ENCODE measurements around the gene RALGPS1. TPM values are rescaled to one million over a fixed set of nuclear protein-coding genes. Genes with fewer than 3 reads are reported as not detected.
A peak's percentile ranks its signal among the peaks of the same experiment; 100 is the strongest.

Gene RALGPS1
- total RNA-seq, 1 donor from 2014 or later, result 11.9 TPM

GRCh38 chr9:127175319-127175715, 260.7 kb downstream of the RALGPS1 start:
- no peak for DNase-seq

DNA sequence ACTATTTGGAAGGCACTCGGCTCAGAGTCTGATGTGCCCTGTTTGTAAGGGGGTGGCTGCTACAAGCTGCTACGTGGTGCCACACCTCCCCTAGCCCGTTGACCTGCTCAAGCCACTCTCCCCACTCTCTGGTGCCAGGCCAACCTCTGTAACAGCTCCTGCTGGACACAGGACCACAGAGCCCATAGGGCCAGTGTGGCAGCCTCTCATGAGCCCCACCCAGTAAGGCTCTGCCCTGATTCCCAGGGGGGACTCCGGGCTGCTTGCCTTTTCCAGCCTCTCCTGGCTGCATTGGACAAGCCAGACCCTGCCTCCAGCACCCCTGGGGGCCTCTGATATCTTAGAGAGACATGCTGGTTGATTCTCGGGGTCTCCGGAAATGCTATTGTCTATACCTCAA, 261.2 kb downstream of the RALGPS1 start:
- no peak for DNase-seq

- no peak for DNase-seq
These were observed 262.0 kb downstream of the RALGPS1 start for GRCh38 chr9:127176631-127177030.

- DNase-seq, result no peak
These were observed 262.6 kb downstream of the RALGPS1 start for GRCh38 chr9:127177231-127177630.

DNA sequence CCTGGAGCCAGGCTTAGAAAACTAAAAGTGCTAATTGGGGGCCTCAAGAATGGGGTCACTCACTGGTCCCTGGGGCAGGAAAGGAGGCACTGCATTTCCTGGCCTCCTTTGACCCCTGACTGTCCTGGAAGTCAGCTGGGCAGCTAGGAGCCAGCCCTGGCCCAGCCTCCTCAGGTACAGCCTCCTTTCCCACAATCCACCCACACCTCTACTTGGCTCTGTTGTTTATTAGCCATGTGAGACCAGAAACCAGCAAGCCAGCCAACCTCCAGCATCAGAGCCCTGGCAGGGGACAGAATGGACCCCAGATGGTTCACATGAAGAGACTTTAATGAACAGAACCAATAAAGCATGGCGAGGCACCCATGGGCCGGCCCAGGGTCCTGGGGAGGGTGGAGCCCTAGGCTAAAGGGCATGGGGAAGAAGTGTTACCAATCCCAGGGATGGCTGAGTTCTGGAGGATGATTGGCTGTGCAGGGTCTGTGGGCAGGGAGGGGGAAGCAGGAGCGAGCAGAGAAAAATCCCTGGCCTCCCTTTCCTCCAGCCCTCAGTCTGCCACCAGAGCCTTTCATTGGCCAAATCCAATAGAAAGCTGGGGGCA, 263.2 kb downstream of the RALGPS1 start:
- DNase-seq, result no peak

GRCh38 chr9:127178686-127179632, 264.4 kb downstream of the RALGPS1 start:
- no peak for DNase-seq

DNA sequence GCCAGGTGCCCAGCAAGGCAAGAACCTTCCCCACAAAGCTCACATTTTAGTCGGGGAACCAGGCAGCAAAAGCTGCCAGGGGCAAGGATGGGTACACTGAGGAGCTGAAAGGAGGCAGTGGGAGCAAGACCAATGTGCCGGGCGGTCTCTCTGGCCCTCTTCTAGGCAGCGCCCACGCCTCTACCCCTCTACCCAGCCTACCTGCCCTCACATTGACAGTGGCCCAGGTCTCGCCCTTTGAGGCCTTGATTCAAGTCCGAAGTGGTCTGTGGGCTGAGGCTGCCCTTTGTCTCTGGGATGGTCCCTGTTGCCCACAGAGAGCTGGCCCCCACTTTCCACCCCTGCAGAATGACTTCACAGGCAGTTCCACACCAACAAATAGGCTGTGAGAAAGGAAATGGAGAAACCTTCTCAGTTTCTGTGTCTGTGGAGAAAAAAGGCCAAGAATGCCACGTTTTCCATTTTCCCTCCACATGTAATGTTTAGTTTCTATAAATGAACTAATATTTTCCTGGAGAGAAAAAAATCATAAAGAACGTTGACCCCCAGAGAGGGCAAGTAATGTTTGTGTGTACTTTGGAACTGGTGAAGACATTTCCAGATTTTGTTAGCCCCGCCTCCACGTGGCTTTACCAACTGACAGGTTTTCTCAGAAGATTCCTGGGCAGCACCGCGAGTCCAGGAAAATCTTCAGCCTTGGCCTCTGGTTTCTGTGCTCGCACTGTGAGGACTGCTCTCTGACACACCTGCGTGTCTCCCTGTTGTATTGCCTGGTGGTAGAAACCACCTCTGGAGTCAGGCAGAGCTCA, 265.3 kb downstream of the RALGPS1 start:
- DNase-seq, result no peak

- no peak for DNase-seq
These were observed 266.1 kb downstream of the RALGPS1 start for GRCh38 chr9:127180457-127181314.

GRCh38 chr9:127181315-127181580, 266.7 kb downstream of the RALGPS1 start:
- DNase-seq, result no peak

DNA sequence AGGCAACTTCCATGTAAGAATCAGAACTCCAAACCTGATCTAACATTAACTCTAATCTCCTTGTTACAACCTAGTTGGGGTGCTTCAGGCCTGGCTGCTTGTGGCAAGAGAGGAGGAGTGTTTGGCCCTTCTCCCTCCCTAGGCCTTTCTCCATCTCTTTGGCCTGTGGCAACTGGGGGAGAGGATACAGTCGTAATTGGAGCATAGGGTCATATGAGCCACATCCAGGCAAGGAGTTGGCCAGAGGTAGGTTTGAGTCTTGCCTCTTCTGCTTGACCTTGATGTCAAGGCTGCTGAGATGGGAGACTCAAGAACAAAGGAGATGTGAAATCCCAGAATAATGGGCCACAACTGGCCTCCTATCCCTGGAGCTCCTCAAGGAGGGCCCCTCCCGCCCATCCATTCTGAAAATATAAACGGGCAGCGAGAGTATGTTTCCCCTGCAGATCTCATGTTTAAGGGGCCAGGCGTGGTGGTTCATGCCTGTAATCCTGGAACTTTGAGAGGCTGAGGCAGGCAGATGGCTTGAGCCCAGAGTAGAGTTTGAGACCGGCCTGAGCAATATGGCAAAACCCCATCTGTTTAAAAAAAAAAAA, 267.1 kb downstream of the RALGPS1 start:
- no peak for DNase-seq

DNA sequence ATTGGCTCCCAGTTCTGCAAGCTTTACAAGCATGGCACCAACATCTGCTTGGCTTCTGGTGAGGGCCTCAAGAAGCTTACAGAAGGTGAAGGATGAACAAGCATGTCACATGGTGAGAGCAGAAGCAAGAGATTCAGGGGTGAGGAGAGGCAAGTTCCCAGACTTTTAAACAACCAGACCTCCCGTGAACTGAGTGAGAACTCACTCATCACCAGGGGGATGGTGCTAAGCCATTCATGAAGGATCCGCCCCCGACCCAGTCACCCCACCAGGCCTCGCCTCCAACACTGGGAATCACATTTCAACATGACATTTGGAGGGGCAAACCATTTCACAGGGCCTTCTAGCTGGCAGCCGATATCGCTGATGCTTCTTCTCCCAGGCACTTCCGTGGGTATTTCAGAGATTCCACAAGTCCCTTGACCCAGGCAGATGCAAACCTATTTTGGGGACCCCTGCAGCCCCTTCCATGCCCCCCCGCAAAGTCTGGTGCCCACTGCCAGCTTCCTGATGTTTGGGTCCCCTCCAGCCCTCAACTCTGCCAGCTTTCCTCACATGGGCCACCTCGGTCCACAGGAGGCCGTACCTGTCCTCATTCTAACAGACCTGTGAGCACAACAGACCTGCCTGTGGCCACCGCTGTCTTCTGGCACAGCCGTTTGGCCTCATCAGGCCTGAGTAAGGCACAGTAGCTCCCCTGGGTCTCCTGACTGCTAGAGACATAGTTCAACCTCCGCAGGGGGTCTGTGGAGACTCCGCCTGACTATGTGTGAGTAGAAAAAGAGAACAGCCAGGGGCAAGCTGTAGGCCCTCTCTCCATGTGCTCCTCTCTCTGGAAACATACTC, 268.5 kb downstream of the RALGPS1 start:
- DNase-seq, result no peak

- peak; percentile 21 for DNase-seq
These were observed 269.4 kb downstream of the RALGPS1 start for GRCh38 chr9:127183814-127184582.

DNA sequence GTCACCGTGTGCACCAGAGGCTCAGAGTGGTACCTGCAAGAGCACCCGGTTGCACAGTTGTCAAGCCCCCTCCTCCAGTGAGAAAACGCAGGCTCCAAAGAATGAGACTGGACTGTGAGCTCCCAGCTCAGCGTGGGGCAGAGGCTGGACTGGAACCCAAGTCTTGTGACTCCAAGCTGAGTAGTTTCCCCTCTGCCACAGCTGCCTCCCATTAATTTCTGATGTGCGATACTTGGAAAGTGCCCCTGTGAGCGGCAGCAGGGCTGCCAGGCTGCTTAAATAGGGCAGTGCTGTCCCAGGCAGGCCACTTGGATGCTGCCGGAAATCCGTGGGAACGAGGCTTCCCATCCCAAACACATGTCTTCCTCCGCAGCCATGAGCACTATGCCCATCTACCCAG, 270.1 kb downstream of the RALGPS1 start:
- no peak for DNase-seq

- DNase-seq, result no peak
These were observed 270.6 kb downstream of the RALGPS1 start for GRCh38 chr9:127185181-127185580.

DNA sequence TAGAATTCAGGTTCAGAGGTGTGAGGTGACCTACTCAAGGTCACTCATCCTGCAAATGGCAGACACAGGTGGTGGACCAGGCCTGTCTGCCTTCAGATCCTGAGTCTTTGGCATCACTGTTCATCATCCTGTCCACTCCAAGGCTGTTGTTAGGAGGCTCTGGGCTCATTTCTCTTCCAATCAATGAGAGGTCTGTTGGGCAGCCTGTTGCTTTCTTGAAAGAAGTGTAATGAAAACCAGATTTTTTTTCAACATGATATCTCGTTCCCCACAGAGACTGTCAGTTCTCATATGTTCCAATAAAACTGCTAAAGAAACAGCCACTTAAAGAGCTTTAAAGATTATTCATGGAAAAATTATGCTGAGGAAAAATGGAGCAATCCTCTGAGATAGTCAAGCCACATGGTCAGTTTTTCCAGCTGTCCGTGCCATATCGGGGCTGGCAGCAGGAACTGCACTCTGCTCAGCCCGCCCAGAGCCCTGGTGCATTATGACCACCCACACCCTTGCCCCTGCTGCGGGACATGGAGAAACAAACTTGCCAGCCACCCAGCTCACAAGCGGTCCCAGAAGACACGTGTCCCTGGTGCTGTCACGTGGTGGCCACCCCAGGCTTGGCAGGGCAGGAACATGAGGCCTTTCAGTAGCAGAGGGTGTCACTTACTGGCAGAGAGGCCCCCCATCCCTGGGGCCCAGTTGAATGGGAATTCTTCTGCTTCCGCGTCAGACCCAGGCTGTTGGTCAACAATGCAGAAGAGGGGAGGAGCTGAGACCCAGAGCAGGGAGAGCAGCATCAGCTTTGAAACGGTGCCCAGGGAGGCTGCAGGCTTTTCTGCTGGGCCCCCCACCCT, 271.6 kb downstream of the RALGPS1 start:
- peak; percentile 97 for DNase-seq

- no peak for DNase-seq
These were observed 272.2 kb downstream of the RALGPS1 start for GRCh38 chr9:127186806-127187205.

GRCh38 chr9:127187231-127187956, 272.8 kb downstream of the RALGPS1 start:
- DNase-seq, result peak; percentile 95

DNA sequence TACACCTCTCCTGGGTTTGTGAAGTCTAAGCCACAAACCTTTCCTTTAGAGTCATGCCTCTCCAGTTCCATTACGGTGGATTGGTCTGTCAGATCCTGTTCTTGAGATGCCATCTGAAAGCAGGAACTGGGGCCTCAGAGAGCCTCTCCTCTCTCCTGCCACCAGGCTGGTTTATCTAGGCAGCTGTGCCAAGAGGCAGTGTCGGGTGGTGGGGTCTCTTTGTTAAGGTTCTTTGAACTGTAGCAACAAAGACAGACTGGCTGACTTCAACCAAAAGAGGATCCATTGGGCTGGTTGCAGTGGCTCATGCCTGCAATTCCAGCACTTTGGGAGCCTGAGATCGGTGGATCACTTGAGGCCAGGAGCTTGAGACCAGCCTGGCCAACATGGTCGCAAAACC, 273.8 kb downstream of the RALGPS1 start:
- DNase-seq, result no peak
